ENCODE results near the gene CLRN3.
A peak's percentile ranks its signal among the peaks of the same experiment; 100 is the strongest.

The CLRN3 gene

GRCh38 chr10:127892743-127893142, at the start of gene CLRN3:
Gene CLRN3, minus strand, starts transcription at chr10:127892941. Its CDS starts 157 bp downstream, at chr10:127892784.
- no peak for DNase-seq (ENCODE audit: low read depth)

- no peak for DNase-seq (ENCODE audit: low read depth)
Measured at GRCh38 chr10:127940866-127941640, 48.3 kb upstream of the CLRN3 start.

GRCh38 chr10:127939786-127940330, 47.1 kb upstream of the CLRN3 start:
- no peak for DNase-seq (ENCODE audit: low read depth)

DNA sequence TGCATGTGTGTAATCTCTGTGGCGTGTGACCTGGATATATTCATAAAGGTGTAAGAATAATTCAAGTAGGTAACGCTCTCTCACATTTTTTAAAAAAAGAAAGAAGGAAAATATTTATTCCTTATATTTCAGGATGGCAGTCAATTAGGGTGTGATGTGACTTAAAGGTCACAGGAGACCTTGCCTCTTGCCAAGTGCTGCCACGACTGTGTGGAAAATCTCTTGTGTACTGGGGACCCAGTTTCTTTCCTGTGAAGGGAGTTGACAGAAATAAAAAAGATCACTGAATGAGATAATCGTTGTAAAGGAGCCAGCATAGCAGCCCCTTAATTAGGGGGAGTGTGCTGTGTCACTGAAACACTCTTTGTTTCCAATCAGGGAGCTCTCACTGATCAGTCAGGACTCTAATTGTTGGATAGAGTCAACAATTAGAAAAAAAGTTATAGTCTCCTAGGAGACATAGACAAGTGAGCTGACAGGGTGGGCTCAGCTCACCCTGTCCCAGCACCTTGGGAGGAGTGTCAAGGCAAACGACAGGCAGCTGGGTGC, 45.2 kb upstream of the CLRN3 start:
- DNase-seq (ENCODE audit: low read depth): no peak

GRCh38 chr10:127937069-127937468, 44.3 kb upstream of the CLRN3 start:
- DNase-seq (ENCODE audit: low read depth): no peak

DNA sequence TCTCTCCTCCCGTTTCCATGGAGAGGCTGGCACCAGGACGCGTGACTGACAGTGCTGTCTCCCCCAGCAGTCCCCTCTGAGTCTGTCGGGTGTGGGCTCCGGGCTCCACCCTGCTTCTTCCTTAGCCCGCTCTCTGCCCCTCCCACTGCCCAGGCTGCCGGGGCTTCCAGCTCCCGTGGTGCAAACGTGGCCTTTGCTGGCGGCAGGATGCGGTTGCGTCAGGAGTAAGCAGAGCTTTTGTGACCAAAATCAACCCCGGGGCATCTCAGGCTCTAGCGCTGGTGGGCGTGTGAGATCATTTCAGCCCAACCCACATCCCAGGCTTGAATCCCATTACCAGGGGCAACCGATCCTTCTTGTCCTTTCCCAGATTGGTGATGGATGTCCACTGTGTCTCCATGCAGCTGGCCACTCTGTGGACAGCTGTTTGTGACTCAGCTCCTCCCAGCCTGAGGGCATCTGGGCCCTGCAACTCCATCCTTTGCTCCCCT, 42.4 kb upstream of the CLRN3 start:
- no peak for DNase-seq (ENCODE audit: low read depth)

GRCh38 chr10:127934383-127934782, 41.6 kb upstream of the CLRN3 start:
- no peak for DNase-seq (ENCODE audit: low read depth)

DNA sequence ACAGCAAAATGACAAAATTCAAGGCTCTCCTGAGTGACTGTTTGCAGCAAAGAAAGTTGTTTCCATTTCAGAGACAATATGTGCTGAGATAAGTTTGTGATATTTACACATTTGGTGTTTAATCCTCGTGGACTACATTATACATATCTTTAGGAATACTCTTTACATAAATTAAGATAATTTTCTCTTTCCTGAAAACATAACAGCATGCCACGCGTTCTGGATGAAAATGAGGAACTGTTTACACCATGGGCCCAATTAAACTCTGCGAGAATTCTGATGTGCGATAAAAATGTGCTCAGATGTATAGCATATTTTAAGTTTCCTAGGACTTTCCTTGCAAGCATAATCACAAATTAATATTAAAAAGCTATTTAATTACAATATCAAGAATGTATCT, 40.5 kb upstream of the CLRN3 start:
- no peak for DNase-seq (ENCODE audit: low read depth)

GRCh38 chr10:127932521-127933270, 40.0 kb upstream of the CLRN3 start:
- no peak for DNase-seq (ENCODE audit: low read depth)

DNA sequence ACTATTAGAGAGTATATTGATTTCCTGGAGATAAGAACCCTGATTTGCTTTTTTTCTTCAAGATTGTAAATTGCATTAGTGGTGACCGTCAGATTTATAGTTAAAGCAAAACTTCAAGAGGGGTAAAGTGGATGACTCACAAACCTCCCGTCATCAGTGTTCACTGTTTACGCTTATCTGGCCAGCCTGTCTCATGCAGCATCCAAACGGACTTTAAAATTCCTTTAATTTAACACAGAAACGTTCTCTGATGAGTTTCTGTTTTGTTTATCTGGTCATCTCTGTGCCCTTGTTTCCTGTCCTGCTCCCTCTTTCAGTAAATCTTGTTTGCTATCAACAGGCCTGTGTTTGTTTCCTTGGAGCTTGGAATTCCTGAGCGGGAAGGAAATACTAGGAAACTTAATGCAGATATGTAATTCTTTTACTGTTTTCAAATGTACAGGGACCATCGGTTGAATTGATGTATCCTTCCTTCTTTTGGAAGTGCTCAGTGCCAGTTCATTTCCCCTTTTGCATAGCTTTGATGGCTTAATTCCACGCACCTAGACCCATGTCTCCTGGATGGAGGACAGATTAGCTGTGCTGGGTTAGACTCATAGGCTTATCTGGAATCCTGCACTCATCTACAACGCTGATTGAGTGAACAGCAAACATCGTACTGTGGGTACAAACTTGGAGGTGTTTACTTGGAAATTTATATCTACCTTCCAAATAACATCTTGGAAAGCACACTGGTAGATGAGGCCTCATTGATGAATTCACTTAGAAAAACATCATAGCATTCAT, 35.5 kb upstream of the CLRN3 start:
- DNase-seq (ENCODE audit: low read depth): peak; percentile 89

- DNase-seq (ENCODE audit: low read depth): no peak
Measured at GRCh38 chr10:127926455-127926854, 33.7 kb upstream of the CLRN3 start.

- no peak for DNase-seq (ENCODE audit: low read depth)
Measured at GRCh38 chr10:127925471-127926207, 32.9 kb upstream of the CLRN3 start.

GRCh38 chr10:127923646-127924045, 30.9 kb upstream of the CLRN3 start:
- DNase-seq (ENCODE audit: low read depth): no peak

GRCh38 chr10:127922675-127923366, 30.1 kb upstream of the CLRN3 start:
- peak; percentile 93 for DNase-seq (ENCODE audit: low read depth)

GRCh38 chr10:127922206-127922605, 29.5 kb upstream of the CLRN3 start:
- DNase-seq (ENCODE audit: low read depth): no peak

- no peak for DNase-seq (ENCODE audit: low read depth)
Measured at GRCh38 chr10:127921753-127922145, 29.0 kb upstream of the CLRN3 start.

DNA sequence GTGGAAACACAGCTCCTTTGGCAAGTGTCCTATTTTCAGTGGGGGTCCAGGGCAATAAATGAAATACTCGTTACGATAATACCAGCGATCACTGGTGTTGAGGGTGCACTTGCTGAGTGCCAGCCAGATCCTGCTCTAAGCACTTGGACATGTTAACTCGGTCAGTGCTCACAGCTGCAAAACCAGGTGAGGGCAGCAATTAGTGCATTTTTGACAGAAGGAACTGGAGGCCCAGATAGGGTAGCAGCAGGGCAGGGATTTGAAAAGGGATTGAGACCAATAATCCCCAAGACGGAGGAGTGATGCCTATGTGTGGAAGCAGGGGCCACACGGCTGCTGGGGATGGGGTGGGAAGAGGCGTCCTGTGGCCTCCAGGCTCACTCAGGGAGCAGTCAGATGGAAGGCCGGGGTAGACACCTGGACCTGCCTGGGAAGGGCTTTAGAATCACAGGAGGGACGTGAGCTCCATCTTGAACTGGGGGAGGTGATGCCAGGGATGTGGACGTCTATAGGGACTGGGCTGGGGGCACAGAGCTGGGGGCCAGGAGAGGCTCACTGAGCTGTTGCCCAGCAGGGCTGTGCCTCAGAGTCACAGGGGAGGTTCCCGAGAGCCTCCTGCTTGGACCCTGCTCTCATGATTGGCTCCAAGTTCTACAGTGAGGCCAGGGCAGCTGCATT, 28.5 kb upstream of the CLRN3 start:
- no peak for DNase-seq (ENCODE audit: low read depth)

GRCh38 chr10:127920306-127921074, 27.7 kb upstream of the CLRN3 start:
- no peak for DNase-seq (ENCODE audit: low read depth)
